Neural progenitor cell (in vitro differentiated cells): Measurements from ENCODE around the gene PLXNA4.

ENCODE experiments used
- CTCF ChIP-seq: fragments of 200-600 bp; sonication (generic); IDR thresholded peaks from 2 replicates; pipeline ENCODE4 v1.5.1; 2017; ENCODE audit warnings: antibody characterized with exemption, mild to moderate bottlenecking
- EZH2 ChIP-seq: fragments of 200-600 bp; sonication (generic); IDR thresholded peaks from 2 replicates; pipeline ENCODE4 v1.6.1; 2017; ENCODE audit warnings: antibody characterized with exemption, mild to moderate bottlenecking, moderate library complexity

- TF ChIP-seq CTCF (no peak), EZH2 (no peak)
Measured at GRCh38 chr7:132080967-132081668, 495.2 kb downstream of the PLXNA4 start.
